HG03135 (cell line): Measurements from ENCODE around the gene CYP2R1.
"Not testable (repeated sequence)": the region's sequence is repeated elsewhere in the genome, so short reads cannot be mapped to it uniquely, and the experiment has no call there.

Experiments
- ATAC-seq: cut with Tn5 transposase; IDR thresholded peaks from one replicate; pipeline ENCODE4 v1.9.1; 2021; ENCODE audit warnings: mild to moderate bottlenecking, moderate library complexity; ENCODE audit not compliant: unreplicated experiment

Gene CYP2R1

GRCh38 chr11:14892577-14892976 lies 546 bp upstream of the CYP2R1 start:
- ATAC-seq, result no peak

DNA sequence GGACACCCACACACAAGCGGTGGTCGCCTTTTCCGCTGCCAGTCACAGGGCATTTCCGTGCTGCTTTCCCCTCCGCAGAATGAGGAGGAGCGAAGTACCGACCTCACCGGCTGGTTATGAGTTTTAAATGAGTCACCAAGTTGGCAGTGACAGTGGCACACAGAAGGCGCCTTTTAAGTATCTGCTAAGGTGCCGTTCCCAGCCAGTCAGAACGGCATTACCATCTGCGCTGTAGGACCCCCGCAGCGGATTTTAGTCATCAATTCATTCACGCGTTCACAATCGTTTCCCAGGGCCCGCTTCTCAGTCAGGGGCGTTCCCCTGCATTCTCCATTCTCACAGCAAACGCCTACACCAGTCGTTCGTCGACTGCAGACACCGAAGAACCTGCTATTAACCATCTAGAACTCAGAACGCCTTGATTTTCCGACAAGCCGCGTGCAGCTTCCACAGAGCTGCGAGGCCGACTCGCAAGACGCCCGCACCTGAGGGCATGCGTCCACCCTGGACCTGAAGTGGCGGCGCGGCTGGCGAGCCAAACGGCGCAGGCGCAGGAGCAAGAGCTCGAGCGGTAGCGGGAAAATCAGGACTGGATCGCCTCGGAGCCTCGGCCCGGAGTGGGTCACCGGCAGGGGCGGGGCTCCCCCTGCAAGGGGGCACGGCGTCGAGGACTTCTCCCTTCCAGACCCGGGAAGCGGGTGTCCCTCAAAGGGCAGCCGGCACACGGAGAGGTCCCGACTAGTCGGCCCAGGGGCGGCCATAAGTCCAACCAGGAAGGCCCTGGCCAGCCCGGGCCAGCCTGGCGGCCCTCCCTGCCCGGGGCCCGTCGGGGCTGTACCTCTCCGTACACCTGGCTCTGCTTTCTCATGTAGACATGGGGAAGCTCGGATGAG lies 642 bp downstream of the CYP2R1 start:
- ATAC-seq, result peak; percentile 56

- ATAC-seq, result no peak
Observed at GRCh38 chr11:14886513-14886912, 5.5 kb downstream of the CYP2R1 start.

DNA sequence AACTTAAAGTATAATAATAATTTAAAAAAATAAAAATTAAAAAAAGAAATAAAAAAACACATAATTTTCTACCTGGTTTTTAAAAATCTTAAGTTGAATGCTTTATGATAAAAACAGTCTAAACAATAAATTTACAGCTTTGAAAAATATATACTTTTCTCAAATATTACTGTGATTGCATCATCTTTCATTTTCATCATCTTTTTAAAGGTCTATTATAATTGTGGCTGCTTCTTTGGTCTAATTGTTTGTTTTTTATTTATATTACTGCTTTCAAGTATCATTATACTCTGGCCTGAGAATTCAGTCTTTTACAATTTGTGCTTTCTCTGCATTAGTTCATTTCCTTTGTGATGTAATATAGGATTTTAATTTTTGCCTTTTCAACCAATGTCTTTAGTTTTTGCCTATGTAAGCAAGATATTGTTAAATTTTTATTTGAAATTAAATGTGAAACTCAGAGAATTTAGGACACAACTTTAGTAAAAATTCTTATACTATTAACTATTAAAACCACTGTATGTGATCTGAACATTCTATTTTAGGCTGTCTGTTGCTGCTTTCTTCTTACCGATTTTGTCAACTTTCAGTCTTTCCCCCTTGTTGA lies 7.3 kb downstream of the CYP2R1 start:
- ATAC-seq, result no peak

GRCh38 chr11:14883683-14884082 lies 8.3 kb downstream of the CYP2R1 start:
- not testable (repeated sequence) for ATAC-seq

- no peak for ATAC-seq
Observed at GRCh38 chr11:14882196-14882595, 9.8 kb downstream of the CYP2R1 start.

- ATAC-seq, result no peak
Observed at GRCh38 chr11:14881576-14882193, 10.3 kb downstream of the CYP2R1 start.

DNA sequence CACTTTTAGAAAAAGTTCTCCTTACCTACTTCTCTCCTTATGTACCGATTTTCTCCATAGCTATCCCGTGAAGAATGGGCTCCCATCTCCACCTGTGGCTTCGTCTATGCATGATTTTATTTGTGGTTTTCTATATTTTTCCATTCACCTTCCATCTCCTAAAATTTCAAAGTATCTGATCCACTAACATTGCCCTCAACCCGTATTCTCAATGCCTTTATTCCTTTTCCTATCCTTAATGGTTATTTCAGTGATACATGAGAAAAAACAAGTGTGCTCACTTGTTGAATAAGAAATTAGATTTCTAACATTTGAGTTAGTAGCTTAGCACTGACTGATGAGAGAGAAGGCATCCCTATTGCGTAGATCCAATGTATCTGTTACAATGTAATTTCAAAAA lies 16.9 kb downstream of the CYP2R1 start:
- no peak for ATAC-seq

DNA sequence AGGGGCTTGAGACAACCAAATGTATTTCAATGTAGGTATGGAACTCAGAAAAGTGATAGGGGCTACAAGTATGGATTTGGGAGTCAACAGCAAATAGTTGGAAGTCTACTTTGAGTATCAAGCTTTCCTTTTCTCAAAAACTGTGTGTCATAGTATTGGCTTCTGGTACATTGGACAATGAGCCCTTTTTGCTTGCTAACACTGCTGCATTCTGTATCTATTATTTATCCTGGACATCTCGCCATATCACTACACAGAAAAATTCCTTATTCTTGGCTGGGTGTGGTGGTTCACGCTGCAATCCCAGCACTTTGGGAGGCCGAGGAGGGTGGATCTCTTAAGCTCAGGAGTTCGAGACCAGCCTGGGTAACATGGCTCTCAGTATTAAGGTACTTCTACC lies 18.4 kb downstream of the CYP2R1 start:
- ATAC-seq, result no peak

DNA sequence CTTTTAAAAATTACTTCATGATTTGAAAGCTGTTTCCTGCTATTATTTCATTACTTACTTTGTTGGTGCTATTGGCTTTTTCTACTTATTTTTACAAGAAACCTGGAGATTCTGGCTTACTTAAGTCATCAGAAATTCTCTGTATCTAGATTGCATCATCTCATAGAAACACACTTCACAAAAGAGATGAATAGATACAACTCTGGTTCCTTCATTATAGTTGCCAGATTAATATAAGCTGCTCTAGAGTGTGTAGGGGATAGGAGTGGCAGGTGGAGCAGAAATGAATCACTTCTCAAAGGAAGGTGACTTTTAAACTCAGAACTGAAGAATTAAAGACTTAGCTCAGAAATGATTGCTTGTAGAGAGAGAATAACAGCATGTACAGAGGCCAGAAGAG lies 20.0 kb downstream of the CYP2R1 start:
- no peak for ATAC-seq

DNA sequence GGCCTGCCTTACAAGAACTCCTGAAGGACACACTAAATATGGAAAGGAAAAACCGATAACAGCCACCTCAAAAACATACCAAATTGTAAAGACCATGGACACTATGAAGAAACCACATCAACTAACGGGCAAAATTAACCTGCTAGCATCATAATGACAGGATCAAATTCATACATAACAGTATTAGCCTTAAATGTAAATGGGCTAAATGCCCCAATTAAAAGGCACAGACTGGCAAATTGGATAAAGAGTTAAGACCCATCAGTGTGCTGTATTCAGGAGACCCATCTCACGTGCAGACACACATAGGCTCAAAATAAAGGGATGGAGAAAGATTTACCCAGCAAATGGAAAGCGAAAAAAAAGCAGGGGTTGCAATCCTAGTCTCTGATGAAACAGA lies 28.3 kb downstream of the CYP2R1 start:
- ATAC-seq, result not testable (repeated sequence)

DNA sequence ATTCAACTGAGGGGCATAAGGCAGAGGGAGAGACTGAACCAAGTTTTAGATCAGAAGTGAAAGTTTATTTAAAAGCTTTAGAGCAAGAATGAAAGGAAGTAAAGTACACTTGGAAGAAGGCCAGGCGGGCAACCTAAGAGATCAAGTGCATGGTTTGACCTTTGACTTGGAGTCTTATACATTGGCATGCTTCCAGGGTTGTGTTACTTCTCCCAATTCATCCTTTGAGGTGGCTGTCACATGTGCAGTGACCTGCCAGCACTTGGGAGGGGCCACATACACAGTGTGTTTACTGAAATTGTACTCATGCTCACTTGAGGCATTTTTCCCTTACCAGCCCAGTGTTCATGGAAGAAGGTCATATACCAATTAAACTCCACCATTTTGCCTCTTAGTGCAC lies 30.4 kb downstream of the CYP2R1 start:
- no peak for ATAC-seq

DNA sequence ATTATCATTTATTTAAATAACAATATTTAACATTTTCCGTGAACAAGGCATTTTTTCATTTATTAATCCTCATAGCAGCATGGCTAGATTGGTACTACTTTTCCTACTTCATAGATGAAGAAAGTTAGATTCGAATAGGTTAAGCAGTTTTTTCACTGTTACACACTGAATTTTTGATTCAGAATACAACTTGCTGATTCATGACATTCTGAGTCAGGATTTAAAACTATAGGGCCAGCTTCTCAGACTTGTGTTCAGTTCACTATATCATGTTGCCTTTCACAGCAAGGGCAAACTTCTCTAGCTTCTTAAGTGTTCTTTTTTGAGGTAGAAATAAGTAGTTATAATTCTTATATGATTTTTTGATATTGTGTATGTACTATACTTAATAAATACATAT lies 31.5 kb downstream of the CYP2R1 start:
- no peak for ATAC-seq

- ATAC-seq, result no peak
Observed at GRCh38 chr11:14858404-14858803, 33.6 kb downstream of the CYP2R1 start.

GRCh38 chr11:14857621-14858020 lies 34.4 kb downstream of the CYP2R1 start:
- ATAC-seq, result no peak

- no peak for ATAC-seq
Observed at GRCh38 chr11:14855890-14856289, 36.1 kb downstream of the CYP2R1 start.

DNA sequence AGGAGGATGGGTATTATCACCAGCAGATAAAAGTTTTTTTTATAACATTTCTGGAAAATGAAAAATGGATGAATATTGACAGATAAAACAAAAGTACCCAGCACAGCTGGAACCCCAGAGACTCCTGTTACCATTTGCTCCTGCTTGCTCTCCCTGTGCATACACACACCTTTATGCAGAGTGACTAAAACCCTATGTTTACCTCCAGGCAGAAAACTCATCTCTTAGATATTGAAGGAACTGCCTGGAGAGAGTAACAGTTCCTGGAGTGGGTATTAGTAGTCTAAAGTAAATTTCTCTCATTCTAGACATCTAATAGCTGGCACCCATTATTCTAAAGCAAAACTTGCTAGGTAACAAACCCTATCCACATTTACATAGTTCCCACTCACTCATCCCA lies 38.0 kb downstream of the CYP2R1 start:
- no peak for ATAC-seq

- ATAC-seq, result no peak
Observed at GRCh38 chr11:14852571-14853177, 39.4 kb downstream of the CYP2R1 start.

GRCh38 chr11:14842002-14842401 lies 50.0 kb downstream of the CYP2R1 start:
- ATAC-seq, result no peak

DNA sequence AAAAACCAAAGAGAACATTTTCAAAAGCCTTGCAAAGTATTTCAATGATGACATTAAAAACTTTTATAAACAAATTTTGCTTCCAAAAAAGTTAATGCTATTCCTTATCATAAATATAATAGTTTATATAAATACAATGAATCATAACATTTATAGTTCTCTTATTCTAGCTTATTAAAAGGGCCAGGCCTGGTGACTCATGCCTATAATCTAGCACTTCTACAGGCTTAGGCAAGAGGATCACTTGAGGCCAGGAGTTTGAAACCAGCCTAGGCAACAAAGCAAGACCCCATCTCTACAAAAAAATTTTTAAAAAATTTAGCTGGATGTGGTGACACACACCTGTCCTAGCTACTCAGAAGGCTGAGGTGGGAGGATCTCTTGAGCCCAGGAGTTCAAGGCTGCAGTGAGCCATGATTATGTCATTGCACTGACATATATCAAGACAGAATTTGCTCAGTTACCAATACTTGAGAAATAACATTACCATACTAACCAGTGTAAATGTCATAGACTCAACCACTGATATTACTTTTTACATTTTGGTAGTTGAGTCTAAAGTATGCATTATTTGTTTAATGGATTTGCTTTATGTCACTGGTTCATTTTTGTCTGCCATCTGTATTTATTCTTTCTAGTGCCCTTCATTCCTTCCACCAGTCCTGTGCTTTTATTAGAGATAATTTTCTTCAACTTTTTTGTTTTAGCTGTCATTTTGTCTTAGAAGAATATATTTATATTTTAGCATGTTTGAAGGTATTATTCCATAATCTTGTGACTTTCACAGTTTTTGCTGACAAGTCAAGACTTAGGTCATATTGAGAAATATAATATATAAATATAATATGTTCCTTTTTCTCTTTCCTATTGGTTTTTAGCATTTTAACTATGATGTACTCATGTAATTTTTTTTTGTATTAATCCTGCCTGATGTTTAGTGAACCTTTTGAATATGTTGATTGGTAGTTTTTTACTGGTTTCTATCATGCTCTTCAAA lies 56.2 kb downstream of the CYP2R1 start:
- no peak for ATAC-seq
